HG03159 (cell line): ENCODE measurements around the gene PEX14.

Experiments used
- ATAC-seq: cut with Tn5 transposase; IDR thresholded peaks from one replicate; pipeline ENCODE4 v1.9.1; 2021; ENCODE audit warnings: mild to moderate bottlenecking, moderate library complexity; ENCODE audit not compliant: unreplicated experiment

The PEX14 gene

GRCh38 chr1:10629816-10630571 is 155.2 kb downstream of the PEX14 start:
- no peak for ATAC-seq

- ATAC-seq: no peak
Measured at GRCh38 chr1:10630661-10631120, 155.9 kb downstream of the PEX14 start.

GRCh38 chr1:10631121-10631810 is 156.5 kb downstream of the PEX14 start:
- ATAC-seq: no peak

- ATAC-seq: no peak
Measured at GRCh38 chr1:10631811-10632593, 157.3 kb downstream of the PEX14 start.

- ATAC-seq: no peak
Measured at GRCh38 chr1:10632691-10633090, 157.9 kb downstream of the PEX14 start.

- no peak for ATAC-seq
Measured at GRCh38 chr1:10633416-10633815, 158.7 kb downstream of the PEX14 start.

GRCh38 chr1:10634075-10634427 is 159.3 kb downstream of the PEX14 start:
- ATAC-seq: no peak

GRCh38 chr1:10634428-10635084 is 159.8 kb downstream of the PEX14 start:
- no peak for ATAC-seq

GRCh38 chr1:10635085-10635896 is 160.5 kb downstream of the PEX14 start:
- ATAC-seq: no peak

- no peak for ATAC-seq
Measured at GRCh38 chr1:10635992-10636391, 161.2 kb downstream of the PEX14 start.

- no peak for ATAC-seq
Measured at GRCh38 chr1:10637400-10637799, 162.7 kb downstream of the PEX14 start.

GRCh38 chr1:10637834-10638558 is 163.2 kb downstream of the PEX14 start:
- ATAC-seq: no peak

GRCh38 chr1:10638559-10639005 is 163.8 kb downstream of the PEX14 start:
- ATAC-seq: no peak

GRCh38 chr1:10639011-10639774 is 164.4 kb downstream of the PEX14 start:
- ATAC-seq: no peak

- ATAC-seq: no peak
Measured at GRCh38 chr1:10639775-10640578, 165.2 kb downstream of the PEX14 start.

- ATAC-seq: no peak
Measured at GRCh38 chr1:10640843-10641553, 166.2 kb downstream of the PEX14 start.

- no peak for ATAC-seq
Measured at GRCh38 chr1:10641976-10642375, 167.2 kb downstream of the PEX14 start.
